DMS53 (cell line): ENCODE data around the gene SLC29A3.

ENCODE experiments used
- DNase-seq: peaks from one replicate; lab custom pipeline; 2025; lab: John Stamatoyannopoulos, UW

Gene SLC29A3

DNA sequence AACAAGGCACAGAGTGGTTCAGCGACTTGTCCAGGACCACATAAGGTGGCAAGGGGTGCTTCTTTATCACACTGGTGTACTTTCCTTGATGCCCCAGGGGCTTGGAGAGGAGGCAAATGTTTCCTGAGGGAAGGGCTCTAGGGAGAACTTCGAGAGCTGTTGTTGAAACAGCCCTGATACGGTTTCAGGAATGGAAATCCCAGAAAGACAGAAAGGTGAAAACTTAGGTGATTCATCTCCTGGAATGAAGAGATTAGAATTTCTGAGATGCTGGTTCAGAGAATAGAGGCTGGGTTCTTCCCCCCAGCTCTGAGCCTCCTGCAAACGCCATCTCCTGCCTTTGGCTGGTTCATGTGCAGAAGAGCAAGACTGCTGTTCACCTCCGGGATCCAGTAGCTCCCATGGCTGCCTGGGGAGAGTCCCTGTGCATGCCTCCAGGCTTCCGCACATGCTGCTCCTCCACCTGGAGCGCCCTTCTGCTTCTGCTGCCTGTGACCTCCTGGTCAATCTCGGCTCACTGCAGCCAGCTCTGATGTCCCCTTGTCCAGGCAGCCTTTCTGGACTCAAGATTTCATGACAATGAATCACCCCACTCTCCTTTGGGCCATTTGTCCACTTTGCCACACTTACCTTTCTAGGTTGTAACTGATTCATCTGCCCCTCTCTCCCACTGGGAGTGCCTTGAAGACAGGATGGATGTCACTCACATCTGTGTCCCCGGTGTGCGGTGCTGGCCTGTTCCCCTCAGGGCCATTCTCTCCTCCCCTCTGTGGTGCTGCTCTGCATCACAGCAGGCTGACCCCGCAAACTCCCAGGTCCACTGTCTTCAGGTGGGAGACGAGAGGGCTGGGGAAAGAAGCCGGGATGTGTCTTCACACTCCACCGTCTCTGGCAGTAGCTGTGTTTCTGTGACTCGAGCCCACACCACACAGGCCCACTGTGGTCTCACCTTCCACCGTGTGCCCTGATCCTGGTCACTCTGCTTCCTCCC, 74.0 kb downstream of the SLC29A3 start:
- no peak for DNase-seq

DNA sequence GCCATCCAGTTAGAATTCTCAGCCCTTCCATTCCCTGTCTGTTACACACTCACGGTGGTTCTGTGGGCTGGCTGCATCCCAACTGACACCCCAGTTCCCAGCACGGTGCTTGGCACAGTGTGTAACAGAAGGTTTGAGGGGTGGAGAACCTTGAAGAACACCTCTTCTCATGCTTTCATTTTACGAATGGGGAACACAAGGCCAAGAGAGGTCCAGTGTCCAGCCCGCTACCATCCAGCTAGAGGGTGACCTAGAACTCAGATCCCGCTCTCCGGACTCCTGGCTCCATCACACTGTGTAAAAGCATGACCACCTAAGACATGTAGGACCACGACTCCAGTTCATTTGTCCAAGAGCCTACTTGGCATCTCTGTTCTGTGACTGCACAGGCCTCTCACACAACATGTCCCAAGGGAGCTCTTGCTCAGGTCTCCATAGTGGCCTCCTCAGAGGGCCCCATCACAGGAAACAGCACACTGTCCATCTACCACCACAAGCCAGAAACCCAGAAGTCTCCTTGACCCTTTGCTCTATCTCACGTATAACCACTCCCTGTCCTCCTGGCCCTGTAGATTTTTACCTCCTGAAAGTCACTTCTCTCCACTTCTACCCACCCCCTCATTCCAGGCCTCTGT, 74.9 kb downstream of the SLC29A3 start:
- no peak for DNase-seq

DNA sequence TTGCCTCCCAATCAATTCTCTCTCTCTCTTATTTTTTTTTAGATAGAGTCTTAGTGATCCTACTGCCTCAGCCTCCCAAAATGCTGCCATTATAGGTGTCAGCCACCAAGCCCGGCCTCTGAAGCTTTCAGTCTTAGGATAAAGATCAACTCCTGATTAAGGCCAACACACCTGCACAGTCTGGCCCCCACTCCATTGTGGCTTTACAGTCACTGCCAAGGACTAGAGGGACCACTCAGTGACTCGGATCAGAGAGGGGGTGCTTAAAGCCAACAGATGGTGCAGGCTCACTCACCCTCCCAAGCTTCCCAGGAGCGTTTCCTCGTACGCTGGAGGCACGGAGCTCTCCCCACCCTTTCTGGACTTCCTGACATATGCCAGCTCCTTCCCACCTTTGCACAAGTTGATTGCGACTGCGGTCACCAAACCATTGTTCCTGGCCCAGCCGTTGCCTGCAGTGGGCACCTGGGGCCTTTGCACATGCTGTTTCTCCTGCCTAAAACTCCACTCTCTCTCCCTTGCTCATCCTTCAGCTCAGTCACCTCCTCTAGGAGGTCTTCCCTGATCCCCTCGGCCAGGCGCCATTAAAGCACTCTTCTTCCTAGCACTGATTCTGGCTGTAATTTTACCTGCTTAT, 76.0 kb downstream of the SLC29A3 start:
- no peak for DNase-seq

DNA sequence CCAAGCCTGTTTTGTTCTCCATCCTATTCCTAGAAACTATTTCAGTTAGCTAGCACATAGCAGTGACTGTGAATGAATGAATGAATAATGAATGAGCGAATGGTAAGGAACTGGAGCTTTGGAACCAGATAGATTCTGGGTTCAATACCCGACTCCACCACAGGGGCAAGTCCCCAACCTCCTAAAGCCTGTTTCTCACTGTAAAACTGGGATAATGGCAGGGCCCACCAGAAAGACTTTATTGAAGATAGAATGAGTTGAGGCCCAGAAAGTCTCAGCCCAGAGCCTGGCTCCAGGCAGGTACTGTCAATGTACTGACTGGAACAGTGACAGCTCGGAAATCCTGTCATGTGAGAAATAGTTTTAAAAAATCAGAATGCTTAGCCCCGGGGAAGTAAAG, 76.6 kb downstream of the SLC29A3 start:
- DNase-seq = peak; percentile 24

DNA sequence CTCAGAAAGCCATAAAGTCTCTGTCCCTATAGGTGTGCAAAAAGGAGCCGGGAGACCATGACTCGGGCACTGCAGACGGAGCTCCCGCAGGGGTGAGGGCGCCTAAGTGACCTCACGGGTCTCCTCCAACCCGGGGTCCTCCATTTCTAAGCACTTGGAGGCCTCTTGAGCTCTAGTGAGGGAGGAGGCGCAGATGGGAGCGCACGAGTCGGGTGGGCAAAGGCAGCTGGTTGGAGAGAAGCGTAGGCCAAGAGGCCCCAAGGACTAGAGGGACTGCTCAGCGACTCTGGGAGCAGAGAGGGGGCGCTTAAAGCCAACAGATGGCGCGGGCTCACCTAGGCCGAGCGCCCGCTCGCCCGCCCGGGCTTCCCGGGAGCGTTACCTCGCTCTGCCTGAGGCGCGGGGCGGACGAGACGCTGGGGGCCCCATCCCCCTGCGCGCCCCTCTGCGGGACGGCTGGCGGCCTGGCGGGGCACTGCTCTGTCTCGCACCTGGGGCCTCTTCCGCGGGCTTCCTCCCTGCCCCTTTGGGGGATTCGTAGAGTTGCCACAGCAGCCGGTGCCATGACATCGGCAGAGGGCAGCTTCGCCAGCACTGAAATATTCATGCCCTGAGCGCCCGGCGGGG, 77.1 kb downstream of the SLC29A3 start:
- DNase-seq = peak; percentile 74

DNA sequence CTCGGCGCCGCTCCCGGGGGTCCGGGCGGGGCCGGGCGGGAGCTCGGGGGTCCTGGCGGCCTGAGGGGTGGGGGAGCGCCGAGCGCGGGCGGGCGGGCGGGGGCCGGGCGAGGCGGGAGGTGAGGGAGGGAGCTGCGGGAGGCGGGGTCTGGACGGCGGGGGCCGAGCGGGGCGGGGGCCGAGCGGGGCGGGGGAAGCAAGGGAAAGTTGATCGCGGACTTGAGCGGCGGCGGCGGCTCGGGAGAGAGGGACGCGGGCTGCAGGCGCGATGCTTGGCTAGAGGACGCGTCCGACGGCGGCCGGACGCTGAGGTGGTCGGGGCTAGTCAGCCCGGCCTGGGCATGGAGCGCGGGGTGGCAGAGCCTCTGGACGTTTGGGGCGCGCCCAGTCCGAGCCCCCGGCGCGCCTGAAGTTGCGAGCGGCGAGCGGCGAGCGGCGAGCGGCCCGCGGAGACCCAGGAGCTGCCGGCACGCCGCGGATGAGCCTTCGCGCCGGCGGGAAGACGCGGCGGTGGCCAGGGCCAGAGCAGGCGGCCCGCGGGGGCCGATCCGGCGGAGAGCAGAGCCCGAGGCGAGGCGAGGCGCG, 77.7 kb downstream of the SLC29A3 start, which contains the start of gene CDH23:
Gene CDH23 (plus strand): TSS at position 210 of the 585 bp plus-strand sequence. CDS start 42,912 bp downstream, outside the sequence.
- peak; percentile 47 for DNase-seq

DNA sequence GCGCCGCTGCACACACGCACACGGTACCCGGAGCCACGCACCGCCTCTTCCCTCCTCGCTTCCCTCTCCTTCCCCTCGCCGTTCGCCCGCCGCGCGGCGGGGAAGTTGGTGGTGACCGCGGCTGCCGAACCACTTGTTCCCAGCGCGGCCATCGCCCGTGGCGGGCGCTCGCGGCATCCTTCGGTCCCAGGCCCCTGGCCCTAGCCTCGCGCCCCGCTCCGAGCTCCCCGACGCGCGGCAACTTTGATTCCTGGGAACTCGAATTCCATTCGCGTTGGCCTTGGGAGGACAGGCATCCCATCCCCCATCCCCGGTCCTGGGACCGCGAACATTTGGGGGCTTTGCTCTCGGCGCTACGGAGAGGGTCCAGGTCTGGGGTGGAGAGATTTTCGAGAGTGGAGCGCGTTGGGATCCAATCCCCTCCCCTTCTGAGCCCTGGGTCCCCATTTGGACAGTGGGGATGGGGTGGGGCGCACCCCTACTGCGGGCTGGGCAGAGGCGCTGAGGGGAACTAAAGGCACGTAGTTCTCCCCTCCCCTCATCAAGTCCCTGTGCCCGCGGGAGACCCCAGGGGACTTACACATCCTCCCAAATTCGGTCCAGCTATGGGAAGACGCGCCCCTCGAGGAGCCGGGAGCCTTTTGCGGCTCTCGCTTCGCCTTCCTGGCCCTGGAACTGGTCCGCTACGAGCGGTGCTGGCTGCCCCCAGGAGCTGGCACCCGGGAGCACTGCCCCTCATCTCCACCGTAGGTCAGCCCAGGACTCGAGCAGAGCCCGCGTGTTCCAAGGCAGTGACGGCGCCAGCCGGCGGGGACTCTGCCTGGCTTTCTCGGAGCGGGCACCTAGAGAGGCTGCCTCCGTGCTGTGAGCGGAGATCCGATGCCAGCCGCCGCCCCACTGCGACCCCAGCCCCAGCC, 78.5 kb downstream of the SLC29A3 start:
- DNase-seq = peak; percentile 47

DNA sequence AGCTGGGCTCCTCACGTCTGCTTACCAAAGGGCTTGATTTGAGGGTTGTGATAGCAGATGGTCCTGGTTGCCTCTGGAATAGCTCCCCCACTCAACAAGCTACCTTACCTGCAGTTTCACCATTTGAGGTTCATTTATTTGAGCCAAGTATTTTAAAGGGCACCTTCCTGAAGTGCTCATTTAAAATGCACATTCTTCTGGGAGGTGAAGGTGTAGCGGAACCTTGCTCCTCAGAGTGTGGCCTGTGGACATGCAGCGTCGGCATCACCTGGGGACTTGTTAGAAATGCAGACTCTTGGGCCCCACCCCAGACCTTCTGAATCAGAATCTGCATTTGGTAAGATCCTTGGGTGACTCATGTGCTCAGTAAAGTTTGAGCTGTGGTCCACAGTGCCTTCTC, 79.9 kb downstream of the SLC29A3 start:
- DNase-seq = no peak

DNA sequence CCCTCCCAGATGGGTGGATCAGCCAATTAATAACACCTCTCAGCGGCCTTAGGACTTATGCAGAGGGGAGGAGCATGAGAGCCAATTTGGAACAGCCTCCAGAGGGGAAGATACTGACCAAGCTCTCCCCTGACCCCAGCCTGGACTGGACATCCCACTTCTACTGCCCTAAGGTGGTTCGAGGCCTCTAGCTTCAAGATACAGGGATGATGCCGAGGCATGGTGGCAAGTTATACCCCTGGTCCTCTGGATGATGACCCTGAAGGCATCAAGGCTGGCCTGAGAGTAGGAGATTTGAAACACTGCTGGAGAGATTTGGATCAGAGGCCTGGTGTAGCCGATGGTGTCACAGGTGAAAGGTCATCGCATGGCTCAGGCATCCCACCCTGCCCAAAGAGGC, 80.9 kb downstream of the SLC29A3 start:
- DNase-seq = no peak

DNA sequence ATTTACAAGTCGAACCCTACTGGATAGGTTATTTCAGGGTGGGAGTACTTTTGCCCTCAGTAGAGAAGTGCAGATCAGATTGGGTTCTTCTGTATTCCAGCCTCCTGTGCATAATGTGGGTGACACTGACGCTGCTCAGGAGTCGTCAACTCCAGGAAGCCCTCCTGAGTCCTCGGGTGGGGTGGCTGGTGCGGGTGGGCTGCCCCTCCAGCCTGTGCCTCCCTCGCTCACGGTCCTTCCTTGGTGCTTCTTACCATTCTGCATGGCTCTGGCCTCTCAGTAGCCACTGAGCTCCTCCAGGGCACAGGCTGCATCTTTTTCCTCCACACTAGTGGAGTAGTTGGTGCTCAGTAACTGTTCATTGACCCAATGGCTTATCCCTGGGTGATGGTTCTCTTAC, 82.0 kb downstream of the SLC29A3 start:
- no peak for DNase-seq

DNA sequence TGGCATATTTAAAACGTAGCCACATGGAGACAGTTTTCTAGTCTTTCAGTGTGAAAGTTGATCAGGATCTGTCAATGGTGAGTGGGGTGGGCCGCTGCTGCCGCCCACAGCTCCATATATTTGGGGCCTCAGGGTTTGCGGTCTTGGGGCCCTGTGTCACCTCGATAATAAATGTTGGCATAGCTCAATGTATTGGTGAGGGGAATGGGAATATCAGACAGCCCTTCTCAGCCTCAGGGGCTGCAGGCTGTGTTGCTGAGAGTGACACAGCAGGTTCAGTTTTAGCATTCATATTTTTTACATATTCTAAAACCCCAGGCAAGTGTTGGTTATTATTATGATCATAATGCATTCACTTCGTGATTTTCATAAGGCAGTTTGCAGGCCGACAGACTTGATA, 82.9 kb downstream of the SLC29A3 start:
- no peak for DNase-seq

DNA sequence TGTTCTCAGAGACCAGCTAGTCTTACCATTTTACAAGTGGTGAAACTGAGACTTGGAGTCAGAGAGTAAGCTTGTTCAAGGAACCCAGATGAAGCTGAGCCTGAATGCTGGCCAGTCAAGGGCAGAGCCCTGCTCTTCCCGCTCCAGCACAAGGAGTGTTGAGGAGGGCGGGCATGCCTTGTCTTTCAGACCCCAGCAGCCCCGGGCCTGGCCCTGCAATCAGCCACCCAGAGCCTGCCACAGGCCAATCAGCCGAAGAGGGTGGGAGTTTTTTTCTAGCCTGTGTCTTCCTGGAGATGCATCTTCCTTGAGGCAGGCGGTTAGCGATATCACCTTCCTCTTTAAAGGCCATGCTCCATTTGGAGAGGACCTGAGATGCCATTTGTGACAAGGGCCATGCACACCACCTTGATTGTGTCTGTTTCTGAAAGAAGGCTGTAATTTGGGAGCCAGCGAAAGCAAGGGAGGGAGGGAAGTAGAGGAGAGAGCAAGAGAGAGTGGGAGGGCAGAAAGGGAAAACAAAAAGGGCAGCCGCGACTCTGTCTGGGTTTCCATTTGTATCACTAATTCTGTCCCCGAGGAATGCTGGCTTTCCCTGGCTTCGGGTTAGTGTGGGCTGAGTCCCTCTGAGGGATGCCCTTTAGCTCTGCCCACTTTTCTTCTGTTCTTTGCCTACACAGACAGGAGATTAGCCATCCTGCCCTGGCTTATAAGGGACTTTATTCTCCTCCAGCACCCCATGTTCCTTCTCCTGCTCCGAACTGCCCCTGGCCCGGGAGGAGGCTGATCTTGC, 85.6 kb downstream of the SLC29A3 start:
- no peak for DNase-seq

DNA sequence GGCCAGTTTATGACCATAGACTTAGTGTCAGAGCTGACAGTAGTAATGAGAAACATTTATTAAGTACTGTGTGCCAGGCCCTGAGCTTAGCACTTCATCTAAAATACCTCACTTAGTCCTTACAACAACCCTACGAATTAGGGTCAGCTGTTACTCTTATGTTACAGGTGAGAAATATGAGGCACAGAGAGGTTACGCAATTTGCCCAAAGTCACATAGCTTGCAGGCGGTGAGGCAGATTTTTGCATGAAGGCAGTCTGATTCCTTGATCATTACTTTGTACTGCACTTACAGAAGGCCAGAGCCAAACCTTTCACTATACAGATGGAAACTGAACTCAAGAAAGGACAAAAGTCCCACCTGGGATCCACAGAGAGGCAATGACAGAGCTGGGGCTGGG, 87.8 kb downstream of the SLC29A3 start:
- no peak for DNase-seq

DNA sequence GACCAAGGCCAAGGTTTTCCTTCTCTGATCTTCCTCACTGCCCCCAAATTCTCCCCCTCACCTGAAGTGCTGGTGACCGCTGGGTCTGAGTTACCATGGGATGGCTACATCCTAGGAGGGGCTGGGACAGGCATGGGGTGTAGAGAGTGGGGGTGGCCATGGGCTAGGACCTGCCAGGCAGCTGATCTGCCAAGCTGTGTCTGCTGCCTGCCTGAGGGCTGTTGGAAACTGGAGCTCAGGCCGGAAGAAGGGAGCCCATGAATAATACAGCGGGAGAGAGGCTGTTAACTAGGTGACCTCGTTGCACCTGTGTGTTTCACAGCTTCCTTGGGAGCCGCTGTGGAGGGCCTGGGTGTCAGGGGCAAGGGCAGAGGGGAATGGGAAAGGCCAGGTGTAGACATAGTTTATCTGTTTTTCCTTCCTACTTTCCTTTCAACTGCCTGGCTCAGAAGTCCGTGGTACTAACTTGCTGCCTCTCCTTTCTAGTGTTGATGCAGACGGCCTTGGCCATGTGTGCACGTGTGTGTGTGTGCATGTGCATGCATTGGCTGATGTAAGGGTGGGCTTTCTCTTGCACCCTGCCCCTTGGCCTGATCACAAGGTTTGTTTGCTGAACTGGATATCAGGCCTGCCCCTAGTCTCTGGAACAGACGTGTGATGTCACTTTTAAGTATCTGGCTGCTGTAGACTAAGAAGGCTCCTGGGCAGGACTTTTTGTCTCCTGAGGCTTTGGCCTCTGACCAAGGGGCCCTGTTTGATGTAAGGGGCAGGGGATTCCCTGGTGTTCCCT, 89.6 kb downstream of the SLC29A3 start:
- no peak for DNase-seq

DNA sequence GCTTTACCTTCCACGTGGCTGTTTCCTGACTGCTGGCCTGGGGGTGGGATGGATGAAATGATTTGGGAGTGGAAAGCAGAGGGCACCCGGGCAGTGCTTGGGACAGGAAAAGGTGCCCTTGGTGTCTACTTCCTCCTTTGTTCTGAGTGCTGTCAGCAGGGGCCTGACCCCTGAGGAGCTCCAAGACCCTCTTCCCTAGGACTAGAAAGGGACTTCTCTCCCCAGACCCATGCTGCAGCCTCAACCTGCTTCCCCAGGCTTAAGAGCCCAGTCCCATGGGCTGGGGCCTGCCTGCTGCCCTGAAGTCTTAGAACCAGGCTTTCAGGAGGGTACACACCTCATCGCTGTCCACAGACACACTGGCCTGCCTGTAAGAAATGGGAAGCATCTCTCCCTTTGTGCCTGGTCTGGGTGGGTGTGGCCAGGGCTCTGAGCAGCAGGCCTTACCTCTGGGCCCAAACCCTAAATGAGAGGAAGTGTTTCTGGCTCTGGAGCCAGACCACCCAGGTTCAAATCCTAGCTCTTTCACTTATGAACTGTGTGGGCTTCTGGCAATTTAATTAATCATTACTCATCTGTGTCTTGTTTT, 90.6 kb downstream of the SLC29A3 start:
- DNase-seq = no peak
